ENCODE data around the gene GNG13.

DNA sequence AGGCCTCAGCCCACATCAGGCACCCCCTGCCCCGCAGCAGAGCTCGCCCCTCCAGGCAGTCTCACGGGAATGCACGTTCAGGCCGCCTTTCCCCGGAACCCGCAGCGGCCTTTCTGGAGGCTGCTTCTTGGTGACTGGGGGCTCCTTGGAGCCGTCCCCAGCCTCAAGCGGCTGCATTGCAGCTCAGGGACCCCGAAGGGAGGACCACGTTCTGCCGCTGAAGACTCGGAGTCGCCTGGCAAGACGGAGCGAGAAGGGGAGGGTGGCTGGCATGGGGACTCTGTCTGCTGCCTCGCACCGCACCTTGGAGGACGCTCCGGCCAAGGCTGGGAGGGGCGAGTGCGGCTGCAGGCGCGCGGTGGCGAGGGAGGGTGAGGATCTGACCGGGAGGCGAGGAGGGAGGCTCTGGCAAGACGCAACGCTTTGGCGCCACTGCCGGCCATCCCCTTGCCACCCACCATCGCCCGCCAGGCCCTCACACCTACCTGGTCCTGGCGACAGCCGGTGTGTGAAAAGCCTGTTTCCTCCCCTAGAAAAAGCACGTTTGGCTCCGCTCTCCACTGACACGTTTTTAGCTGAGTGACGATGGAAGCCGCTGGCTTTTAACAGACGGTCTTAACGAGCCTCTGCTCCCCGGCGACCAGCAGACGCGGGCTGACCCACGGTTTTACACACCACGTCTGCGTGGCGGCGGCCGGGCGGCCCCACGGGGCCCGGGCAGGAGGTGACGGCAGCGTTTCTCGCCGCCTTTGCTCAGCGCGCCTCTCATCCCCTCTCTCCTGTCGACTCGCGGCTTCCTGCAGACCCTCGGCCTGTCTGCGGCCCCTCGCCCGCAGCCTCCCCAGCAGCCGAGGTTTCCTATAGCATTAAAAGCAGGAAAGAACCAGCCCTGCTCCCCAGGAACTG, 16.7 kb upstream of the GNG13 start:
- no peak for TF ChIP-seq SMC3 (IDR thresholded peaks at IDR 0.05)
- TF ChIP-seq ZFP36 (IDR thresholded peaks at IDR 0.05; ENCODE audit: borderline replicate concordance, partially characterized antibody) = no peak
- no peak for TF ChIP-seq POLR2A (IDR thresholded peaks at IDR 0.05; ENCODE audit: low read length)
- TF ChIP-seq BHLHE40 (IDR thresholded peaks at IDR 0.05; ENCODE audit: low read depth, low read length) = no peak
- TF ChIP-seq, protein P1, sequence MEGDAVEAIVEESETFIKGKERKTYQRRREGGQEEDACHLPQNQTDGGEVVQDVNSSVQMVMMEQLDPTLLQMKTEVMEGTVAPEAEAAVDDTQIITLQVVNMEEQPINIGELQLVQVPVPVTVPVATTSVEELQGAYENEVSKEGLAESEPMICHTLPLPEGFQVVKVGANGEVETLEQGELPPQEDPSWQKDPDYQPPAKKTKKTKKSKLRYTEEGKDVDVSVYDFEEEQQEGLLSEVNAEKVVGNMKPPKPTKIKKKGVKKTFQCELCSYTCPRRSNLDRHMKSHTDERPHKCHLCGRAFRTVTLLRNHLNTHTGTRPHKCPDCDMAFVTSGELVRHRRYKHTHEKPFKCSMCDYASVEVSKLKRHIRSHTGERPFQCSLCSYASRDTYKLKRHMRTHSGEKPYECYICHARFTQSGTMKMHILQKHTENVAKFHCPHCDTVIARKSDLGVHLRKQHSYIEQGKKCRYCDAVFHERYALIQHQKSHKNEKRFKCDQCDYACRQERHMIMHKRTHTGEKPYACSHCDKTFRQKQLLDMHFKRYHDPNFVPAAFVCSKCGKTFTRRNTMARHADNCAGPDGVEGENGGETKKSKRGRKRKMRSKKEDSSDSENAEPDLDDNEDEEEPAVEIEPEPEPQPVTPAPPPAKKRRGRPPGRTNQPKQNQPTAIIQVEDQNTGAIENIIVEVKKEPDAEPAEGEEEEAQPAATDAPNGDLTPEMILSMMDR (IDR thresholded peaks at IDR 0.05) = no peak
- TF ChIP-seq RCOR1 (IDR thresholded peaks at IDR 0.05; ENCODE audit: low read depth, low read length) = no peak
- no peak for TF ChIP-seq NFE2L2 (conservative IDR thresholded peaks at IDR 0.05; ENCODE audit: low read length)
- no peak for TF ChIP-seq CHD4 (IDR thresholded peaks at IDR 0.05; ENCODE audit: borderline replicate concordance)
- TF ChIP-seq EP300 (IDR thresholded peaks at IDR 0.05) = no peak
- TF ChIP-seq, protein P2, sequence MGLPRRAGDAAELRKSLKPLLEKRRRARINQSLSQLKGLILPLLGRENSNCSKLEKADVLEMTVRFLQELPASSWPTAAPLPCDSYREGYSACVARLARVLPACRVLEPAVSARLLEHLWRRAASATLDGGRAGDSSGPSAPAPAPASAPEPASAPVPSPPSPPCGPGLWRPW (IDR thresholded peaks at IDR 0.05) = no peak
